DMS53 (cell line): ENCODE measurements around the gene SHISA9.
"Not testable (repeated sequence)": the region's sequence is repeated elsewhere in the genome, so short reads cannot be mapped to it uniquely, and the experiment has no call there.

Experiments
- DNase-seq: peaks from one replicate; lab custom pipeline; 2025; lab: John Stamatoyannopoulos, UW

The SHISA9 gene

GRCh38 chr16:12901597-12902461 lies at the start of gene SHISA9:
Gene SHISA9 (plus strand): TSS chr16:12901598.
- DNase-seq: no peak

GRCh38 chr16:12853972-12854371 lies 47.4 kb upstream of the SHISA9 start:
- no peak for DNase-seq

GRCh38 chr16:12857435-12857834 lies 44.0 kb upstream of the SHISA9 start:
- DNase-seq: not testable (repeated sequence)

- no peak for DNase-seq
Observed at GRCh38 chr16:12862327-12862726, 39.1 kb upstream of the SHISA9 start.

GRCh38 chr16:12862941-12863340 lies 38.5 kb upstream of the SHISA9 start:
- DNase-seq: no peak

- no peak for DNase-seq
Observed at GRCh38 chr16:12866981-12867551, 34.3 kb upstream of the SHISA9 start.

- no peak for DNase-seq
Observed at GRCh38 chr16:12868169-12868568, 33.2 kb upstream of the SHISA9 start.

- no peak for DNase-seq
Observed at GRCh38 chr16:12868788-12869187, 32.6 kb upstream of the SHISA9 start.

GRCh38 chr16:12869698-12870427 lies 31.5 kb upstream of the SHISA9 start:
- no peak for DNase-seq

- DNase-seq: no peak
Observed at GRCh38 chr16:12871784-12872183, 29.6 kb upstream of the SHISA9 start.

GRCh38 chr16:12874186-12874585 lies 27.2 kb upstream of the SHISA9 start:
- DNase-seq: no peak

GRCh38 chr16:12876778-12877177 lies 24.6 kb upstream of the SHISA9 start:
- no peak for DNase-seq

- DNase-seq: no peak
Observed at GRCh38 chr16:12878973-12879372, 22.4 kb upstream of the SHISA9 start.

- DNase-seq: no peak
Observed at GRCh38 chr16:12879812-12880211, 21.6 kb upstream of the SHISA9 start.

GRCh38 chr16:12881182-12881581 lies 20.2 kb upstream of the SHISA9 start:
- no peak for DNase-seq

- no peak for DNase-seq
Observed at GRCh38 chr16:12881740-12882139, 19.7 kb upstream of the SHISA9 start.

- no peak for DNase-seq
Observed at GRCh38 chr16:12885742-12886141, 15.7 kb upstream of the SHISA9 start.

GRCh38 chr16:12891836-12892235 lies 9.6 kb upstream of the SHISA9 start:
- DNase-seq: no peak

- DNase-seq: no peak
Observed at GRCh38 chr16:12893050-12893750, 8.2 kb upstream of the SHISA9 start.

- DNase-seq: peak; percentile 30
Observed at GRCh38 chr16:12896562-12896961, 4.8 kb upstream of the SHISA9 start.

GRCh38 chr16:12898551-12898950 lies 2.8 kb upstream of the SHISA9 start:
- DNase-seq: no peak

GRCh38 chr16:12899529-12900143 lies 1.8 kb upstream of the SHISA9 start:
- DNase-seq: no peak
